ENCODE results near the gene GNPDA1.

DNA sequence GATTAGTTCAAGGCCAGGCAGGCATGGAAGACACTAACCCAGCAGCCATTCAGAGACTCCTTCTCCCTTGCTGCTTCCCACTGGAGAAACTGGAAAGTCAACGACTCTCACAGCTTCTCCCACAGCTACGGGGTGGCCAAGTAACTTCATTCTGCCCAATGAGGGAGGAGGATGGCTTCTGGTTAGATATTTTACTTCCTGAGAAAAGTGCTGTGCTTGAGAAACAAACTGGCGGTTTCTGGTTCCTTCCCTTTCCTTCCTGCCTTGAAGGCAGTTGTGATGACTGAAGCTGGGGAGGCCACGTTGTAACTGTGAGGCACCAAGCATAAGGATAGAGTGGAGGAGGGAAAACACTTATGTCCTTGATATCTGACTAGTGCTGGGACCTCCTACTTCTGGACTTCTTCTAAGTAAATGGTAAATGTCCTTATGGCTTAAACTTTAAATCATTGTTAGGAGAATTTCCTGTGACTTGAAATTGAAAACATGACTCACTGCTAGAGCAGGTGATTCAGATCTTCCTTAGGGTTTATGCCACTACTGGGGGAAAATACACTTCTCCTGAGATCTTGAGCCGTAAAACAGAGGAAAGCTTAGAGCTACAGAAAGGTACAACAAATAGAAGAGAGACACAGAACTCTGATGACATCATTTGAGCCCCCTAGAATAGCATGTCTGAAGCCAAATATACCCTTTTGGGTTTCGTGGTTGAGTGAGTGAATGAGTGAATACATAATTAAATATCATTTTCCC is 3.1 kb upstream of the GNPDA1 start:
- TF ChIP-seq EP300 (IDR thresholded peaks at IDR 0.05; ENCODE audit: borderline replicate concordance in 1 of 2, low read depth in 1 of 2, low read length in 1 of 2) = peak in 1 of 2 experiments; percentile 49; a peak in 1 of 4 replicates
- TF ChIP-seq, protein P1, sequence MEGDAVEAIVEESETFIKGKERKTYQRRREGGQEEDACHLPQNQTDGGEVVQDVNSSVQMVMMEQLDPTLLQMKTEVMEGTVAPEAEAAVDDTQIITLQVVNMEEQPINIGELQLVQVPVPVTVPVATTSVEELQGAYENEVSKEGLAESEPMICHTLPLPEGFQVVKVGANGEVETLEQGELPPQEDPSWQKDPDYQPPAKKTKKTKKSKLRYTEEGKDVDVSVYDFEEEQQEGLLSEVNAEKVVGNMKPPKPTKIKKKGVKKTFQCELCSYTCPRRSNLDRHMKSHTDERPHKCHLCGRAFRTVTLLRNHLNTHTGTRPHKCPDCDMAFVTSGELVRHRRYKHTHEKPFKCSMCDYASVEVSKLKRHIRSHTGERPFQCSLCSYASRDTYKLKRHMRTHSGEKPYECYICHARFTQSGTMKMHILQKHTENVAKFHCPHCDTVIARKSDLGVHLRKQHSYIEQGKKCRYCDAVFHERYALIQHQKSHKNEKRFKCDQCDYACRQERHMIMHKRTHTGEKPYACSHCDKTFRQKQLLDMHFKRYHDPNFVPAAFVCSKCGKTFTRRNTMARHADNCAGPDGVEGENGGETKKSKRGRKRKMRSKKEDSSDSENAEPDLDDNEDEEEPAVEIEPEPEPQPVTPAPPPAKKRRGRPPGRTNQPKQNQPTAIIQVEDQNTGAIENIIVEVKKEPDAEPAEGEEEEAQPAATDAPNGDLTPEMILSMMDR (IDR thresholded peaks at IDR 0.05) = no peak

Data from SK-N-SH (cell line).